GM12878 (cell line): ENCODE measurements around the gene PGBD5. TPM values are rescaled to one million over a fixed set of nuclear protein-coding genes. Genes with fewer than 3 reads are reported as not detected.

Experiments used
- ATAC-seq: fragments of 200-7000 bp; cut with Tn5 transposase; 3 replicates; pipeline ENCODE4 v1.9.1; 2020; ENCODE audit warnings: mild to moderate bottlenecking, moderate library complexity
- BruUV-seq: library from RNA; stranded (reverse); fragments of 400-500 nt; replicated peaks from 2 replicates; lab custom pipeline; 2021; lab: Mats Ljungman, UMichigan
- CTCF ChIA-PET: fragments of 300-600 bp; sonication (Branson Sonifier 250); formaldehyde crosslinking; extraction: SDS; loops from one replicate; lab custom pipeline; 2021; ENCODE audit warnings: inconsistent platforms; lab: Yijun Ruan, JAX
- POLR2A ChIA-PET: fragments of 350-600 bp; formaldehyde crosslinking; extraction: SDS; loops from one replicate; lab custom pipeline; 2021; ENCODE audit warnings: inconsistent platforms; lab: Charles Lee
- RAD21 ChIA-PET: fragments of 300-600 bp; sonication (Branson Sonifier 250); formaldehyde crosslinking; loops from one replicate; lab custom pipeline; 2023; ENCODE audit warnings: antibody characterized with exemption; ENCODE audit not compliant: unreplicated experiment; lab: Charles Lee
- SMC1A ChIA-PET: fragments of 300-600 bp; sonication (Branson Sonifier 250); formaldehyde crosslinking; loops from one replicate; lab custom pipeline; 2023; ENCODE audit not compliant: unreplicated experiment, uncharacterized antibody; lab: Charles Lee
- DNase-seq: peaks from one replicate; pipeline ENCODE4 v3.0.0-alpha.2; 2011; ENCODE audit warnings: low read depth, low spot score
- FAIRE-seq: peaks from 3 replicates; lab custom pipeline; 2011; peaks lifted over from hg19 to GRCh38; lab: Jason Lieb, UNC
- H2AFZ ChIP-seq: 2 replicates; pipeline ENCODE4 v1.6.0; 2011; ENCODE audit warnings: low read depth, low read length, control low read depth; ENCODE audit not compliant: control insufficient read depth
- H3K27ac ChIP-seq: 2 replicates; pipeline ENCODE4 v1.5.1; 2011; ENCODE audit warnings: control low read depth; ENCODE audit not compliant: control insufficient read depth, insufficient read depth
- H3K27me3 ChIP-seq, 2 experiments: replicated peaks in 1 of 2; 2 replicates each; pipeline versions ENCODE4 v1.6.0 to v1.6.1; 2011; ENCODE audit warnings: low read length in 1 of 2; ENCODE audit not compliant: control insufficient read depth in 2 of 2, insufficient read depth in 2 of 2
- H3K36me3 ChIP-seq, 2 experiments: 2 replicates each; pipeline ENCODE4 v1.5.1; 2011; ENCODE audit warnings: low read length in 1 of 2; ENCODE audit not compliant: control insufficient read depth in 2 of 2, insufficient read depth in 2 of 2
- H3K4me1 ChIP-seq: 2 replicates; pipeline ENCODE4 v1.6.1; 2011; ENCODE audit warnings: mild to moderate bottlenecking, low read length, moderate library complexity, mixed read lengths; ENCODE audit not compliant: control insufficient read depth, insufficient read depth
- H3K4me2 ChIP-seq: 2 replicates; pipeline ENCODE4 v1.6.0; 2011; ENCODE audit warnings: control low read depth; ENCODE audit not compliant: control insufficient read depth, insufficient read depth
- H3K4me3 ChIP-seq: fragments of 200-600 bp; sonication (generic); 2 replicates; pipeline ENCODE4 v1.5.1; 2016
- H3K79me2 ChIP-seq: 2 replicates; pipeline ENCODE4 v1.6.0; 2011; ENCODE audit warnings: low read length; ENCODE audit not compliant: control insufficient read depth, insufficient read depth
- H3K9ac ChIP-seq: 2 replicates; pipeline ENCODE4 v1.8.0; 2011; ENCODE audit warnings: low read length, control low read depth, mixed read lengths; ENCODE audit not compliant: control insufficient read depth, insufficient read depth
- H3K9me3 ChIP-seq: replicated peaks from 3 replicates; pipeline ENCODE4 v1.5.1; 2011; ENCODE audit warnings: mild to moderate bottlenecking, low read length; ENCODE audit not compliant: control insufficient read depth, insufficient read depth
- H4K20me1 ChIP-seq: 2 replicates; pipeline ENCODE4 v1.6.0; 2011; ENCODE audit not compliant: control insufficient read depth, insufficient read depth
- CBFB ChIP-seq: IDR thresholded peaks from 2 replicates; pipeline ENCODE4 v1.6.1; 2016; ENCODE audit warnings: antibody characterized with exemption, low read depth
- CHD4 ChIP-seq: fragments of 200-600 bp; sonication (generic); IDR thresholded peaks from 2 replicates; pipeline ENCODE4 v1.6.1; 2016; ENCODE audit warnings: mild to moderate bottlenecking
- CTCF ChIP-seq, 3 experiments: IDR thresholded peaks in 2 of 3; conservative IDR thresholded peaks in 1 of 3; 2 replicates each; pipeline ENCODE4 v1.5.1; 2011; ENCODE audit warnings: low read depth in 3 of 3, low read length in 3 of 3, mild to moderate bottlenecking in 3 of 3, control low read depth in 2 of 3, moderate library complexity in 2 of 3, inconsistent platforms in 1 of 3, mixed read lengths in 1 of 3; ENCODE audit not compliant: control insufficient read depth in 2 of 3, insufficient read depth in 1 of 3; ENCODE audit errors: extremely low read depth in 1 of 3
- EZH2 ChIP-seq: IDR thresholded peaks from 2 replicates; pipeline ENCODE4 v1.6.1; 2012; ENCODE audit warnings: low read depth, mild to moderate bottlenecking, control low read depth, inconsistent platforms, low read length, borderline replicate concordance; ENCODE audit not compliant: control insufficient read depth
- FOXM1 ChIP-seq: IDR thresholded peaks from 2 replicates; pipeline ENCODE4 v1.6.1; 2012; ENCODE audit warnings: low read depth, mild to moderate bottlenecking, inconsistent platforms, low read length, moderate library complexity
- GATAD2B ChIP-seq: fragments of 450-650 bp; conservative IDR thresholded peaks from 2 replicates; pipeline ENCODE4 v1.6.1; 2017; ENCODE audit warnings: low read depth, mild to moderate bottlenecking, moderate library complexity
- HSF1 ChIP-seq: fragments of 150-350 bp; IDR thresholded peaks from 2 replicates; pipeline ENCODE4 v1.6.1; 2014; ENCODE audit warnings: mild to moderate bottlenecking, low read depth, low read length
- KLF5 ChIP-seq: fragments of 450-650 bp; IDR thresholded peaks from 2 replicates; pipeline ENCODE4 v1.6.1; 2014; ENCODE audit warnings: mild to moderate bottlenecking; ENCODE audit not compliant: partially characterized antibody
- NR2C2 ChIP-seq: IDR thresholded peaks from 2 replicates; pipeline ENCODE4 v1.6.1; 2011; ENCODE audit warnings: borderline replicate concordance, low read depth; ENCODE audit not compliant: control insufficient read depth, insufficient read length
- NRF1 ChIP-seq: conservative IDR thresholded peaks from 2 replicates; pipeline ENCODE4 v1.6.1; 2011; ENCODE audit warnings: mild to moderate bottlenecking, low read depth, low read length, improper control_type of control experiment
- POLR2AphosphoS5 ChIP-seq: IDR thresholded peaks from 2 replicates; pipeline ENCODE4 v1.6.1; 2011; ENCODE audit warnings: mild to moderate bottlenecking, low read length, inconsistent platforms
- RCOR1 ChIP-seq: conservative IDR thresholded peaks from 2 replicates; pipeline ENCODE4 v1.6.1; 2012; ENCODE audit warnings: low read depth, low read length, improper control_type of control experiment
- RFX5 ChIP-seq: IDR thresholded peaks from 2 replicates; pipeline ENCODE4 v1.6.1; 2011; ENCODE audit warnings: low read depth, low read length, improper control_type of control experiment
- RUNX3 ChIP-seq: IDR thresholded peaks from 2 replicates; pipeline ENCODE4 v1.6.1; 2012; ENCODE audit warnings: low read length, inconsistent platforms
- SIN3A ChIP-seq: IDR thresholded peaks from 2 replicates; pipeline ENCODE4 v1.6.1; 2012; ENCODE audit warnings: low read depth, low read length, improper control_type of control experiment
- SMAD1 ChIP-seq: fragments of 450-650 bp; IDR thresholded peaks from 2 replicates; pipeline ENCODE4 v1.6.1; 2018; ENCODE audit warnings: mild to moderate bottlenecking, low read depth; ENCODE audit not compliant: partially characterized antibody
- SRF ChIP-seq, 2 experiments: IDR thresholded peaks; 2 replicates each; pipeline ENCODE4 v1.6.1; 2011; ENCODE audit warnings: low read depth in 2 of 2, low read length in 2 of 2, mild to moderate bottlenecking in 1 of 2, moderate library complexity in 1 of 2
- TCF3 ChIP-seq: IDR thresholded peaks from 2 replicates; pipeline ENCODE4 v1.6.1; 2012; ENCODE audit warnings: low read depth, mild to moderate bottlenecking, low read length, borderline replicate concordance; ENCODE audit not compliant: insufficient read depth
- ZSCAN29 ChIP-seq: fragments of 450-650 bp; IDR thresholded peaks from 2 replicates; pipeline ENCODE4 v1.6.1; 2017; ENCODE audit warnings: mild to moderate bottlenecking, moderate library complexity
- WGBS: methylation state at CpG from one replicate; pipeline ENCODE4 v1.1.6; 2016; ENCODE audit warnings: low lambda C conversion rate; ENCODE audit not compliant: insufficient replicate concordance, insufficient coverage; ENCODE audit errors: missing lambda C conversion rate; 5-methylcytosine and 5-hydroxymethylcytosine counted together
- in situ Hi-C: fragments of 300-500 bp; cut with MboI; formaldehyde crosslinking; loops from 9 replicates; pipeline ENCODE4 v1.14.3; 2018; ENCODE audit warnings: mixed read lengths
- intact Hi-C: fragments of 100-400 bp; cut with micrococcal nuclease; formaldehyde crosslinking; loops from one replicate; pipeline ENCODE4 v1.14.2; 2022; ENCODE audit not compliant: unreplicated experiment
- polyA plus RNA-seq, 11 experiments: library from polyadenylated mRNA; depleted of rRNA in 4 of 11; unstranded in 6 of 11; stranded (reverse) in 5 of 11; fragments of >200 nt; fragmentation: Nextera tagmentation in 4 of 11; fragmentation: Illumina TruSeq in 1 of 11; extraction: Ambion mirVana in 4 of 11; extraction: Trizol in 1 of 11; gene quantifications; 1 replicate in 1 of 11; 2 replicates in 10 of 11; pipeline versions ENCODE4 v1.2.1 to v1.2.3, GENCODE V29; 2011 to 2016; ENCODE audit warnings: inconsistent platforms in 2 of 11, missing spikeins in 2 of 11, low read depth in 1 of 11
- total RNA-seq, 4 experiments: library from RNA; depleted of rRNA in 3 of 4; stranded (reverse); fragments of >200 nt in 3 of 4; fragmentation: Illumina TruSeq in 1 of 4; extraction: Trizol in 1 of 4; gene quantifications; 2 replicates each; pipeline versions ENCODE4 v1.2.1 to v1.2.3, GENCODE V29; 2013 to 2021
- TF ChIP-seq, protein P1 (sequence below): fragments of 450-650 bp; IDR thresholded peaks from 2 replicates; pipeline ENCODE4 v1.6.1; 2016; ENCODE audit warnings: mild to moderate bottlenecking

PGBD5 gene
- total and polyA plus RNA-seq, 10 of the 15 experiments (the other 5 are each of a cell fraction or from before 2014, with no cell fraction given): 0.03 TPM; not detected in 9

- TF ChIP-seq ZSCAN29 (no peak), SMAD1 (no peak), RFX5 (no peak), NR2C2 (no peak)
- TF ChIP-seq, protein P1, sequence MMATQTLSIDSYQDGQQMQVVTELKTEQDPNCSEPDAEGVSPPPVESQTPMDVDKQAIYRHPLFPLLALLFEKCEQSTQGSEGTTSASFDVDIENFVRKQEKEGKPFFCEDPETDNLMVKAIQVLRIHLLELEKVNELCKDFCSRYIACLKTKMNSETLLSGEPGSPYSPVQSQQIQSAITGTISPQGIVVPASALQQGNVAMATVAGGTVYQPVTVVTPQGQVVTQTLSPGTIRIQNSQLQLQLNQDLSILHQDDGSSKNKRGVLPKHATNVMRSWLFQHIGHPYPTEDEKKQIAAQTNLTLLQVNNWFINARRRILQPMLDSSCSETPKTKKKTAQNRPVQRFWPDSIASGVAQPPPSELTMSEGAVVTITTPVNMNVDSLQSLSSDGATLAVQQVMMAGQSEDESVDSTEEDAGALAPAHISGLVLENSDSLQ: no peak
Observed at GRCh38 chr1:230322967-230323547, 103.1 kb downstream of the PGBD5 start (continued).

DNA sequence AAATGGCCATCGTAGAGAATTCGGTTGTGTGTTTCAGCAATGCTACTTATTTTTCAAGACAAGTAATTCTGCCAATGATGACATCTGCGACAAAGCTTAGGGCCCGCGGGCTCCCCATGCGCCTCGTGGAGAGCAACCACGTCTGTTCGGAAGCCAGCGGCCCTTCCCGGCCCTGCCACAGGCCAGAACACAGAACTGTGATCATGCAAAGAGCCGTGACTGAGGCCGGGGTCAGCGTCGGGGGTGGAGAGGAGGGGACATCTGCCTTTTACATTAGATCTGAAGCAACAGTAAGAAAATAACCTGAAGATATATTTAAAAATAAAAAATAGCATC, 103.7 kb downstream of the PGBD5 start:
- H3K4me1 ChIP-seq: no peaks in the 10 kb centered on the region
- H3K79me2 ChIP-seq: no peaks in the 10 kb centered on the region
- ChIA-PET POLR2A (no interaction called here), CTCF (no interaction called here), SMC1A (no interaction called here), RAD21 (no interaction called here)
- H4K20me1 ChIP-seq: no peaks in the 10 kb centered on the region
- no peaks in the 10 kb centered on the region for H3K9me3 ChIP-seq
- H3K4me3 ChIP-seq: no peak overlapping the region
- in situ Hi-C loops (no loop called here), intact Hi-C loops (no loop called here)
- BruUV-seq: no TSS peak
- DNase-seq (no peak), FAIRE-seq (no peak), ATAC-seq (no peak)
- WGBS: 47% methylated on average over 15 of the region's 15 CpGs
- H3K27ac ChIP-seq: no peak overlapping the region
- TF ChIP-seq RCOR1 (no peak), CHD4 (no peak), HSF1 (no peak), POLR2AphosphoS5 (no peak), SIN3A (no peak), RUNX3 (no peak), NRF1 (no peak), CBFB (no peak), FOXM1 (no peak), CTCF (IDR thresholded peaks at IDR 0.05 in 2 of 3, conservative IDR thresholded peaks at IDR 0.05 in 1 of 3; ENCODE audit: control insufficient read depth in 2 of 3, extremely low read depth in 1 of 3, insufficient read depth in 1 of 3, low read depth in 3 of 3, low read length in 3 of 3) (no peak), TCF3 (no peak), SRF (IDR thresholded peaks at IDR 0.05; ENCODE audit: low read depth in 2 of 2, low read length in 2 of 2) (no peak), EZH2 (no peak), KLF5 (no peak), GATAD2B (no peak)
- no peak overlapping the region for H2AFZ ChIP-seq
- no peak overlapping the region for H3K4me2 ChIP-seq
- peaks cover 0 to 1% of the 10 kb centered on the region in 2 experiments; a peak in 1 of 4 replicates for H3K27me3 ChIP-seq
- H3K36me3 ChIP-seq: no peaks in the 10 kb centered on the region
- H3K9ac ChIP-seq: no peak overlapping the region
